HG02840 (cell line): ENCODE results near the gene C1orf146.
"Not testable (repeated sequence)": the region's sequence is repeated elsewhere in the genome, so short reads cannot be mapped to it uniquely, and the experiment has no call there.

Experiments
- ATAC-seq: cut with Tn5 transposase; IDR thresholded peaks from one replicate; pipeline ENCODE4 v1.9.1; 2021; ENCODE audit warnings: mild to moderate bottlenecking, moderate library complexity, moderate number of reproducible peaks; ENCODE audit not compliant: unreplicated experiment, low FRiP score

Gene C1orf146

GRCh38 chr1:92262516-92262915, 44.8 kb downstream of the C1orf146 start:
- no peak for ATAC-seq

DNA sequence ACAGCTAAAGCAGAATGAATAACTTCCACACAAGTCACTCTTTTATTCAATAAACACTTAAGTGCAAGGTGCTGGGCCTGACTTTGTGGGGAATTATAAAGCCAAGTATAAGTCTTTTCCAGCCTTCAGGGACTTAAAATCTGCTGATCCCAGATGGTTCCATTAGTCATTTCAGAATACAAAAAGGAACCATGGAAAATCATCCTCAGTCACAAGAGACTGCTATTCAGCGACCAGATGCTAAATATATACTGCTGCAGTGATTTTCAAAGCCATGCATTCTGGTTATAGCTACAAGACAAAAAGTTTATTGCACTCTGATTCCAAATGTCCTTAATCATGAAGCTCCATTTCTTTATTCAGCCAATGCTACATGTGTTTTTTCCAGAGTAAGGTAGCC, 55.3 kb downstream of the C1orf146 start:
- no peak for ATAC-seq

GRCh38 chr1:92274939-92275338, 57.2 kb downstream of the C1orf146 start:
- ATAC-seq = no peak

- ATAC-seq = no peak
Measured at GRCh38 chr1:92276082-92276481, 58.4 kb downstream of the C1orf146 start.

DNA sequence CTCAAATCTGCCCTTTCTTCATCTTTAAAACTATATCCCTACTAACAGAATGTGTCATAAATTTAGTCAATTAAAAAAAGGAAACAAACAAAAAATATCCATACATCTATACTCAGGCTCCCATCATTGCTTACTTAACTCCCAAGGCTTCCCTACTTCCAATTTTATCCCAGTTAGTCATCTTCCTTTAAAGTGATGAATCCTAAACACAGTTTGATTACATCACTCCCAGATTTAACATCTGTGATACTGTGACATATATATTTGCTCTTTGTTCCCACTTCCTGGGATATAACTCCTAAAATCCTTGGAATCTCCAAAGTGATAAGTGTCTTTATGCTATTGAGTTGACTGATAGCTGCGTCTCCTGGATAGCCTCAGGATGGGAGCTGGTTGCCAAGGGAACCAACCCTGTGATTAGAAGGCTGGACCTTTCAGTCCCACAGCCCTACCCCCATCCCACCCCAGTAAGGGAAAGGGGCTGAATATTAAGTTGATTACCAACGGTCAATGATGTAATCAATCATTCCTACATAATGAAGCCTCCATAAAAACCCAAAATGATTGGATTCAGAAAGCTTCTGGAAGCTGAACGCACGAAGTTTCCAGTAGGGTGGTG, 59.5 kb downstream of the C1orf146 start:
- ATAC-seq = no peak

- ATAC-seq = not testable (repeated sequence)
Measured at GRCh38 chr1:92279781-92280180, 62.1 kb downstream of the C1orf146 start.

- not testable (repeated sequence) for ATAC-seq
Measured at GRCh38 chr1:92281411-92281810, 63.7 kb downstream of the C1orf146 start.

DNA sequence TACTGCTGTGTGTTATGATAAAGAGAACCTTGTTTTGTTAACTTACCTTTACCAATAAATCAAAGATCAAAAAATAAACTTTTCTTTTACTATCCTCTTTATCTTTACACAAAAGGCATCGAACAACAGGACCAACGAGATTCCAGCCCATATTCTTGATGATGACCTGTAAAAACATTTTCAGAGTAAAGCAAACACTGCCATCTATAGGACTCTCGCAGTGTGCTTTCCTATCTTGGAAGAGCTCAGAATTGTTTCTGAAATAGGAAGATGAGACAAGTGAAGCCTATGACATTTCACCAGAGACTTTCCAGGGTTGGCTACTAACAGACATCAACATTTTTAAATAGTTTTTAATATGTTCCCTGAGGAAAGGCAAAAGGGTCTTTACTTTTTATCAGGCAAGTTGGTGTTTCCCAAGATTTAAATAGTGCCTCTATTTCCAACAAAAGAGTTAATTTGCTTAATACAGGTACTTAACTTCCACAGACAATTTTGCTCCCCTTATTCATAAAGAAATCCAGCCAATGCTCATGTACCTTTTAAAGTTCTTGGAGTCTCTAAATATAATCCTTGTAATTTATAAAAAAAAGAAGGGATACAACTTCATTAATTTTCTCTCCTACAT, 73.8 kb downstream of the C1orf146 start:
- no peak for ATAC-seq
